Activated T-cell treated with anti-CD3 and anti-CD28 coated beads for 48 hours (primary cell): Measurements from ENCODE around the gene DIO1.
A peak's percentile ranks its signal among the peaks of the same experiment; 100 is the strongest.

Experiments used
- DNase-seq: peaks from one replicate; pipeline ENCODE4 v3.0.0-alpha.2; 2020; ENCODE audit warnings: low read depth

DIO1 gene

DNA sequence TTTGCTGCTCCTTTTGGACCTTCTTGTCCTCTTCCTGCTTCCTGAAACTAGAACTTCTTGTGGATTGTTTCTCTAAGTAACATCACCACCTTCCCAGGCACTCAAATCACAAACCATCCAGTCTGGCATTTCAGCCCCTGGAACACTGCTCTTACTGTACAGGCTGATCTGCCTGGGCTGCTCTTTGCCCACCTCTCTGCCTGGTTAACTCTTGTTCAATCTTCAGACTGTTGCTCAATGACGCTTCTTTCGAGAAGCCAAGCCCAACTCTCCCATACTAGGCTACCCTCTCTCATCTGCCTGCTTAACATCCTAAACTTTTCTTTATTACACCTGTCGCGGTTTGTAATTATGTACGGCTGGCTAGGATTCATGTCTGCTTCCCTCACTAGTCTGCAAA lies 657 bp downstream of the DIO1 start:
- no peak for DNase-seq

DNA sequence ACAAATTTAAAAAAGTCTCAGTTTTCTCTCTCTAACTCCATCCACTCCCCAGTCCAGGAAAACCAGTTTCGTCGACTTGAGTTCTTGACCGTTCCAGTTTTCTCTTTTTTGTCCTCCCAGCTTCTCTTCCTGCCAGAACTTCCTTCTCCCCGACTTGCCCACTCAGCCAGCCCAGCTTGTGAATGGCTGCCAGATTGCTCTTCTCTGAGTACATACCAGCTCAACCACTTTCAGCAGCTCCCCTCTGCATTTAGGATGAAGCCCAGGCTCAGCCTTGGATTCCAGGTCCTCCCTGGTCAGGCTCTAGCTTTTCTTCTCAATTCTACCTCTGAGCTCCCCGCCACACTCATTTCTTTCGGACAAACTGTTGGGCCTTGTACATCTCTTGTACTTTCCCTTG lies 1.4 kb downstream of the DIO1 start:
- no peak for DNase-seq

DNA sequence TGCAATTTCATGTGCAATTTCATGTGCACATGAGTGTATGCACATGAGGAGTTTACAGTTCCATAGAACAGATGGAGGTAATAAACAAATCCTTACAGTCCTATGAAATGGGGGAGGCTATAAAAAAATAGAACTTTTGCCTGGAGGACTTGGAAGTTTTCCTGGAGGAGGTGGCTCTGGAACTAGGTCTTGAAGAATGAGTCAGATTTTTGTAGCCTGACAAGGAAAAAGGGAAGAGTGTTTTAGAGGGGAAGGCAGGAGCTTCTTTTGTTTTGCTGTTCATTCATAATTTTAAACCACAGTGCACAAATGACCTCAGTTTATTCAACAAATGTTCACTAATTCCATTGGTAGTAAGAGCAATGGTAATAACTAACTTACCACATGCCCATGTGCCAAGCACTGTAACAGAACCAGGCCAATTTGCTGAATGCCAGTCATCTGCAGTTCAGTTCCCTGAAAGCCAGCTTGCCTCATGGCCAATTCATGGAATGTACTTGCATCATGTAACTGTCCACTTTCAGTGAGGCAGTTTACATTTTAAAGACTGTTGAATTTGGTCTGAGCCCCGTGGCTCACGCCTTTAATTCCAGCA lies 2.7 kb downstream of the DIO1 start:
- no peak for DNase-seq

GRCh38 chr1:53899206-53899628 lies 5.2 kb downstream of the DIO1 start:
- no peak for DNase-seq

DNA sequence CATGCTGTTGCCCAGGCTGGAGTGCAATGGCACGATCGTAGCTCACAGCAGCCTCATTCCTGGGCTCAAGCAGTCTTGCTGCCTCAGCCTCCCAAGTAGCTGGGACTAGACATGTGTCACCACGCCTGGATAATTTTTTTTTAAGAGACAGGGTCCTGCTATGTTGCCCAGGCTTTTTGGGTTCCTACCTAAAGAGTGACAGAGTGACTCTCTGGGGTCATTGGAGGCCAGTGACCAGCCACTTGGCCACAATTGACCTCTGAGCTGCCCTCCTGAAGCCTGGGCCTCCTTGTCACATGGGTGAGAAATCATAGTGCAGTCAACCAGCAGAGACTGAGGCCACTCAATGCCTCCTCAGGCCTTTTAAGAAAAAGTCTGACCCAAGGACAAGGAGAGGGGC lies 5.7 kb downstream of the DIO1 start:
- no peak for DNase-seq

GRCh38 chr1:53902235-53903138 lies 8.5 kb downstream of the DIO1 start:
- DNase-seq: no peak

GRCh38 chr1:53905509-53905908 lies 11.5 kb downstream of the DIO1 start:
- no peak for DNase-seq

DNA sequence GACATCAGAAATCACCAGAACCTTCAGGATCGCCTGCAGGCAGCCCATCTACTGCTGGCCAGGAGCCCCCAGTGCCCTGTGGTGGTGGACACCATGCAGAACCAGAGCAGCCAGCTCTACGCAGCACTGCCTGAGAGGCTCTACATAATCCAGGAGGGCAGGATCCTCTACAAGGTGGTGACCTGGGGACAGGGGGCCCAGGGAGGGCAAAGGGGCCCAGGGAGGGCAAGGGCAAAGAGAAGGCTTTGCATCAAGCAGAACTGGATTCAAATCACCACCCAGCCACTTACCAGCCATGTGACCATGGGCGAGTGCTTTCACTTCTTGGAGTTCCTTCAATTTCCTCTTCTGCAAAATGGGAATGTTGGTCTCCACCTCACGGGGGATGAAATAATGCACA lies 12.1 kb downstream of the DIO1 start:
- no peak for DNase-seq

DNA sequence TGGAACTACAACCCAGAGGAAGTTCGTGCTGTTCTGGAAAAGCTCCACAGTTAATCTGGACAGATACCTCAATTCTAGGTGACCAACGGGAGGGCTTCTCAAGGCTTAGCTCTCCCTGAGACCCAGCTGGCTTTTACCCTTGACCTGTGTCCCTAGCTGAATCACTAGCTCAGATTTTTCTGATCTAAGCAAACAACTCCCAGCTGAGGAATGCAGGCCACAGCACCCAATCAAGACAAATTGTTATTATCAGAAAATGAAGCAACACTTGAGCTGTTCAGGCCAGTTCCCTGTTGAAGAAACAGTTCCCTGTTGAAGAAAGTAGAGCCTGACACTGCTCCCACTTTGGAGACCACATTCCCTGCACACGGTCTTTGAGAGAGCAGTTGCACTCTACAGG lies 16.0 kb downstream of the DIO1 start:
- no peak for DNase-seq

DNA sequence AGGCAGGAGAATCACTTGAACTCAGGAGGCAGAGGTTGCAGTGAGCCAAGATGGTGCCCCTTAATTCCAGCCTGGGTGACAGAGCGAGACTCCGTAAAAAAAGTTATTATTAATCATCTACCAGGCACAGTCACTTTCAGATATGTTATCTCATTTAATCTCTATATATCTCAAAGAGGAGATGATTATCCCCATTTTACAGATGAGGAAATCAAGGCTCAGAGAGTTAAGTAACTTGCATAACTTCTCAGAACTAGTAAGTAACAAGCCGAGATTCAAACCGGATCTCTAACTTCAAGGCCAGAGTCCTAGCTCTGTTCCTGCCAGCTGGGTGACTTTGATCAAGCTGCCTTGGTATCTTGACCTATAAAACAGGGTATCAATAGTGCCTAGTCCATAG lies 17.5 kb downstream of the DIO1 start:
- DNase-seq: no peak

- DNase-seq: no peak
These were observed 19.5 kb downstream of the DIO1 start for GRCh38 chr1:53913352-53914033.

DNA sequence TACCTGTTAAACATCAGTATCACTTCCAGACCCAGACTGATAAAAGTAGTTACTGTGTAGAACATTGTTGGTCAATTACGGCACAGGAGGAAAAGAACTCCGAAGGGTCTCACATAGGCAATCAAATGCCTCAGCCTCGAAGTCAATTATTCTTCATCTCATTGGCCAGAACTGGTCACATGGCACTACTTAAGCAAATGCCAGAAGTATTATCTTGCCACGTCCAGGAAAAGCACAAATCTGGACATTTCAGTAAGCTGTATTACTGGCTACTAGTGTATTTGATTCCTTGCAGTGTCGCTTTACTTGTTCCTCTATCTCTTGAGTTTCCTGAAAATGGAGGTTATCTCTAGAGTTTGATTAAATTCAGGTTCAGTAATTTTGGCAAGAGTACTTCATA lies 24.4 kb downstream of the DIO1 start:
- DNase-seq: no peak

DNA sequence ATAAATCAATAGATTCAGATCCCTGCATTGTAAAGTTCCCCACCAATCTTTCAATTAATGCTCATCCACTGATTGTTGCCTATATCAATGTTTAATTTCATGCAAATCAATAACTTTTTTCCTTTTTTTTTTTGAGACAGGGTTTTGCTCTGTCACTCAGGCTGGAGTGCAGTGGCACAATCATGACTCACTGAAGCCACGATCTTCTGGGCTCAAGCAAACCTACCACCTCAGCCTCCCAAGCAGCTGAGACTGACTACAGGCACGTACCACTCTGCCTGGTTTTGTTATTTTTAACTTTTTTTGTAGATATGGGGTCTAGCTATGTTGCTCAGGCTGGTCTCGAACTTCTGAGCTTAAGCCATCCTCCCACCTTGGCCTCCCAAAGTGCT lies 25.7 kb downstream of the DIO1 start:
- peak; percentile 23 for DNase-seq

DNA sequence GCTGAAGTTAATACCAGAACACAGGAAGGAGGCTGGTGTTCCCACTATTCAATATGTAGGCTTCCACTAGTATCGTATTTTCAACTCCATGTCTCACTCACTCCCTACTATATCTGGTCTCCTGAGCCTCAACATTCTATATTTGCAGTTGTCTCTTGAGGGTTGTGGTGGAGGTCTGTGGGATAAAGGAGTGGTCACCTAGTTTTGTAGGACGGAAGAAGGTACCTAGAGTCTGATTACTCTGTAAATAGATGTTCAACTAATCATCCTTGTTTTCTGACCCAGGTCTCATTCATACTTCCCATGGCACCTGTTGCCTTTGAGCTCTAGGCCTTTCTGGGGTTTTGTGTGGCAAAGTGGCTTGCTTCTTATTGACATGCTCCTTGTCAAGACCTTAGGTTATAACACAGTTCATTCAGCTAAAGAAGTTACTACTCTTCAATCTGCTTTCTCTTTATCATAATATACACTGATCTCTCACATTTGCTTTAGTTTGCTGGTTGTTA lies 33.4 kb downstream of the DIO1 start:
- no peak for DNase-seq

- no peak for DNase-seq
These were observed 35.4 kb downstream of the DIO1 start for GRCh38 chr1:53929246-53929960.

GRCh38 chr1:53930932-53931331 lies 36.9 kb downstream of the DIO1 start:
- no peak for DNase-seq

DNA sequence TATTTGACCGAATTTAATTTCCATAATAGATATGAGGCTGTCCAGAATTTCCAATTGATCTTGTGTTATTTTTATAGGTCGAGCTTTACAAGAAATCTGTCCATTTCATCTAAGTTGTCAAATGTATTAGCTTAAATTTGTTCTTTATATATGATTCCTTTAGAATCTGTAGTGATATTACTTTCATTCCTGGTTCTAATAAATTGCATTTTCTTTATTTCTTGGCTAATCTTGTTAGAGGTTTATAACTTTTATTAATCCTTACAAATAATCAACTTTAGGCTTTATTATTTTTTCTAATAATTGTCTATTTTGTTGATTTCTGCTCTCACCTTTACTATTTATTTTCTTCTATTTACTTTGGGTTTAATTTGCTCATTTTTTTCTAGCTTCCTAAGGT lies 37.5 kb downstream of the DIO1 start:
- no peak for DNase-seq

DNA sequence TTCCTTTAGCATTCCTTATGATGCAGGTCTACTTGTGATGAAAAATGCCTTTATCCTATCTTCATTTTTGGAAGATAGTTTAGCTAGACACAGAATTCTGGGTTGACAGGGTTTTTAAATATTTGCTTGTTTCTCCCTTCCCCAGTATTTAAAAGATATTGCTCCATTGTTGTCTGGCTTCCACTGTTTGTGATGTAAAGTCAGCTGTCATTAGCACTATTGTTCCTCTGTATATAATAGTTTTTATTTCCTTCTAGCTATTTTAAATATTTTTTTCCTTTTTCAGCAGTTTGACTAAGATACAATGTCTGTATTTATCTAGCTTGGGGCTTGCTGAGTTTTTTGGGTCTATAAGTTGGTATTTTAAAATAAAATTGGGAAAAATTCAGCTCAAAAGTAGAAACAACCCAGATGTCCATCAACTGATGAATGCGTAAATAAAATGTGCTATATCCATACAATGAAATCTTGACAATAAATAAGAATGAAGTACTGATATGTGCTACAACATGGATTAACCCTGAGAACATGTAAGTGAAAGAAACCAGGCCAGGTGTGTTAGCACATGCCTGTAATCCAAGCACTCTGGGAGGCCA lies 40.3 kb downstream of the DIO1 start:
- DNase-seq: no peak

- DNase-seq: no peak
These were observed 42.4 kb downstream of the DIO1 start for GRCh38 chr1:53936430-53936829.

DNA sequence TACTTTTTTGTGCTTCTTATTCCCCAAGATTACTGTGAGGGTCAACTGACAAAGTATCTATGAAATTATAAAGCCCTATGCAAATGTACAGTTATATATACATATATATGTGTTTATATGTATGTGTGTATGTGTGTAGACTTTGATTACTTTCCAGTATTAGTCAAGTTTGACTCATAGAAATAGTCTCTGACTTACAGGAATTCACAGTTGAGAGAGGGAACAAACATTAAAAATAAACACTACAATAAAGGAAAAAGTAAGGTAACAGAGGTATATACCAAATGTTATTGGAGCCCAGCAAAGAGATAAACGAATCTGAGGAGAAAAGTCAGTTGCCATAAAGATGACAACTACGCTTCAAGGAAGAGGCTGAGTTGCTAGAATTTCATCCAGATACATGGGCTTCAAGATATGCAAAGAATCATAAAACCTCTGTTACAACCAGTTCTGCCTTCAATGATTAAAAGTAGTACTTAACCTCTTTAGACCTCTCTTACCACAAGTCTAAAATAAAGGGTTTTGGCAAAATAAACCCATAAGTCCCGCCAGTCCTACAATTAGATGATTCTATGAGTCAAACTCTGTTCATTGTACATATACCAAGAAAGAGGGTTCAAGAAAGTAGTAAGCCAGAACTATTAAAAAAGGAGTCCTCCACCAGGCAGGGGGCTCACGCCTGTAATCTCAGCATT lies 44.3 kb downstream of the DIO1 start:
- DNase-seq: no peak
